HCT116 (cell line): ENCODE results near the gene GRIA1. TPM values are rescaled to one million over a fixed set of nuclear protein-coding genes. Genes with fewer than 3 reads are reported as not detected.

Experiments used
- ATAC-seq: fragments of 200-7000 bp; cut with Tn5 transposase; 2 replicates; pipeline ENCODE4 v1.9.1; 2020; ENCODE audit warnings: mild to moderate bottlenecking, moderate library complexity
- BruUV-seq: library from RNA; stranded (reverse); fragments of 400-500 nt; replicated peaks from 2 replicates; lab custom pipeline; 2021; lab: Mats Ljungman, UMichigan
- CTCF ChIA-PET: fragments of 300-600 bp; sonication (Branson Sonifier 250); formaldehyde crosslinking; loops from one replicate; lab custom pipeline; 2021; ENCODE audit warnings: antibody characterized with exemption; lab: Charles Lee
- POLR2A ChIA-PET: fragments of 300-600, 350-600 bp; sonication (Branson Sonifier 250); formaldehyde crosslinking; loops from one replicate; lab custom pipeline; 2021; ENCODE audit warnings: antibody characterized with exemption; lab: Charles Lee
- RAD21 ChIA-PET, 2 experiments: fragments of 300-600 bp; sonication (Branson Sonifier 250); formaldehyde crosslinking; loops; one replicate each; lab custom pipeline; 2023; ENCODE audit warnings: low total read pairs in 2 of 2; ENCODE audit not compliant: uncharacterized antibody in 2 of 2, unreplicated experiment in 2 of 2, low non-redundant PET in 1 of 2; lab: Charles Lee
- DNase-seq: peaks from one replicate; pipeline ENCODE4 v3.0.0-alpha.2; 2010; ENCODE audit warnings: low read depth, low spot score
- H2AFZ ChIP-seq: fragments of 200-600 bp; shearing (Covaris generic), sonication (generic); 2 replicates; pipeline ENCODE4 v1.6.1; 2017; ENCODE audit warnings: low read depth, mixed run types, mixed read lengths, antibody characterized with exemption, low read length; ENCODE audit not compliant: poor library complexity, severe bottlenecking
- H3K27ac ChIP-seq: 2 replicates; pipeline ENCODE4 v1.5.1; 2012; ENCODE audit warnings: low read depth, low read length
- H3K27me3 ChIP-seq: fragments of 200-600 bp; sonication (generic); 2 replicates; pipeline ENCODE4 v1.6.1; 2016; ENCODE audit warnings: mixed run types, low read length, mixed read lengths; ENCODE audit not compliant: insufficient read depth
- H3K36me3 ChIP-seq, 2 experiments: fragments of 200-500 bp in 1 of 2; fragments of 200-600 bp in 1 of 2; sonication (Bioruptor generic) in 1 of 2; sonication (generic) in 1 of 2; 2 replicates each; pipeline versions ENCODE4 v1.5.1 to v1.6.1; 2014 to 2016; ENCODE audit warnings: low read length in 2 of 2, inconsistent platforms in 1 of 2, mixed read lengths in 1 of 2, mixed run types in 1 of 2; ENCODE audit not compliant: insufficient read depth in 2 of 2, control insufficient read depth in 1 of 2
- H3K4me1 ChIP-seq, 2 experiments: fragments of 200-600 bp in 1 of 2; sonication (generic) in 1 of 2; 2 replicates each; pipeline versions ENCODE4 v1.5.1 to v1.6.1; 2012 to 2017; ENCODE audit warnings: low read length in 2 of 2, inconsistent platforms in 1 of 2, mild to moderate bottlenecking in 1 of 2, mixed read lengths in 1 of 2, mixed run types in 1 of 2, moderate library complexity in 1 of 2; ENCODE audit not compliant: insufficient read depth in 2 of 2, control insufficient read depth in 1 of 2
- H3K4me2 ChIP-seq: fragments of 200-600 bp; sonication (generic); 2 replicates; pipeline ENCODE4 v1.6.1; 2017; ENCODE audit warnings: mixed run types, low read length, mixed read lengths
- H3K4me3 ChIP-seq, 2 experiments: fragments of 200-600 bp in 1 of 2; sonication (generic) in 1 of 2; replicated peaks in 1 of 2; 2 replicates each; pipeline ENCODE4 v1.5.1; 2011 to 2016; ENCODE audit warnings: low read length in 2 of 2, control low read depth in 1 of 2, low read depth in 1 of 2, mild to moderate bottlenecking in 1 of 2, mixed read lengths in 1 of 2, mixed run types in 1 of 2
- H3K79me2 ChIP-seq: fragments of 200-600 bp; sonication (generic); 2 replicates; pipeline ENCODE4 v1.6.1; 2017; ENCODE audit warnings: mild to moderate bottlenecking, mixed run types, low read length, moderate library complexity, mixed read lengths; ENCODE audit not compliant: insufficient read depth
- H3K9ac ChIP-seq: fragments of 200-600 bp; sonication (generic); 2 replicates; pipeline ENCODE4 v1.6.1; 2016; ENCODE audit warnings: low read length, mixed read lengths
- H3K9me2 ChIP-seq: fragments of 200-600 bp; sonication (generic), shearing (Covaris generic); 2 replicates; pipeline ENCODE4 v1.6.1; 2017; ENCODE audit warnings: mixed run types, mild to moderate bottlenecking, moderate library complexity; ENCODE audit not compliant: insufficient read depth
- H3K9me3 ChIP-seq, 2 experiments: fragments of 200-500 bp in 1 of 2; fragments of 200-600 bp in 1 of 2; sonication (Bioruptor generic) in 1 of 2; sonication (generic) in 1 of 2; 2 replicates each; pipeline ENCODE4 v1.6.1; 2014 to 2017; ENCODE audit warnings: low read length in 2 of 2, mixed read lengths in 2 of 2, inconsistent platforms in 1 of 2, low read depth in 1 of 2, mild to moderate bottlenecking in 1 of 2, mixed run types in 1 of 2, moderate library complexity in 1 of 2; ENCODE audit not compliant: control insufficient read depth in 1 of 2, insufficient read depth in 1 of 2
- H4K20me1 ChIP-seq: fragments of 200-600 bp; sonication (generic), shearing (Covaris generic); 2 replicates; pipeline ENCODE4 v1.6.1; 2017; ENCODE audit warnings: mixed run types, mild to moderate bottlenecking, moderate library complexity; ENCODE audit not compliant: insufficient read depth
- CEBPB ChIP-seq: IDR thresholded peaks from 2 replicates; pipeline ENCODE4 v1.6.1; 2012; ENCODE audit warnings: low read depth
- EZH2 ChIP-seq: fragments of 200-600 bp; sonication (generic); IDR thresholded peaks from 2 replicates; pipeline ENCODE4 v1.6.1; 2017; ENCODE audit warnings: antibody characterized with exemption, mixed run types
- EZH2phosphoT487 ChIP-seq: fragments of 200-600 bp; IDR thresholded peaks from 2 replicates; pipeline ENCODE4 v1.6.1; 2018; ENCODE audit warnings: antibody characterized with exemption, borderline replicate concordance
- POLR2A ChIP-seq: IDR thresholded peaks from 2 replicates; pipeline ENCODE4 v1.7.0; 2011; ENCODE audit warnings: borderline replicate concordance; ENCODE audit not compliant: insufficient read depth, insufficient read length; ENCODE audit errors: extremely low read depth
- POLR2AphosphoS5 ChIP-seq: IDR thresholded peaks from 2 replicates; pipeline ENCODE4 v1.6.1; 2011; ENCODE audit warnings: mild to moderate bottlenecking, low read depth, low read length, moderate library complexity
- RAD21 ChIP-seq: IDR thresholded peaks from 2 replicates; pipeline ENCODE4 v1.6.1; 2012; ENCODE audit warnings: low read depth, mild to moderate bottlenecking
- REST ChIP-seq: IDR thresholded peaks from 2 replicates; pipeline ENCODE4 v1.6.1; 2012; ENCODE audit warnings: low read depth
- SIN3A ChIP-seq: IDR thresholded peaks from 2 replicates; pipeline ENCODE4 v1.6.1; 2012; ENCODE audit warnings: low read depth
- SP1 ChIP-seq: IDR thresholded peaks from 2 replicates; pipeline ENCODE4 v1.6.1; 2012; ENCODE audit warnings: low read depth
- SRF ChIP-seq: IDR thresholded peaks from 2 replicates; pipeline ENCODE4 v1.6.1; 2012; ENCODE audit warnings: low read depth
- ZFX ChIP-seq: fragments of 450-650 bp; IDR thresholded peaks from 2 replicates; pipeline ENCODE4 v1.6.1; 2017
- intact Hi-C: fragments of 100-400 bp; cut with micrococcal nuclease; formaldehyde crosslinking; loops from 2 replicates; pipeline ENCODE4 v1.10.0; 2022
- total RNA-seq: library from RNA; stranded (reverse); gene quantifications from one replicate; pipeline ENCODE4 v1.2.1, GENCODE V29; 2021; ENCODE audit not compliant: unreplicated experiment

GRIA1 gene
- total RNA-seq, 1 experiment from 2014 or later = not detected

- ChIA-PET CTCF (no interaction called here), RAD21 (no interaction called here)
Measured at GRCh38 chr5:153829510-153830065, 339.1 kb downstream of the GRIA1 start.

More at GRCh38 chr5:153829510-153830065, 339.1 kb downstream of the GRIA1 start:
- no peak overlapping the region for H3K27ac ChIP-seq
- BruUV-seq = no TSS peak
- H2AFZ ChIP-seq = no peak overlapping the region
- no peak overlapping the region for H3K9ac ChIP-seq
- H3K4me3 ChIP-seq = no peak overlapping the region
- H4K20me1 ChIP-seq = no peaks in the 10 kb centered on the region
- H3K79me2 ChIP-seq = no peaks in the 10 kb centered on the region
- POLR2A ChIA-PET = no interaction called here
- TF ChIP-seq RAD21 (no peak), POLR2A (no peak), POLR2AphosphoS5 (no peak), REST (no peak), SRF (no peak), SP1 (no peak), EZH2 (no peak), SIN3A (no peak), EZH2phosphoT487 (no peak), ZFX (no peak), CEBPB (no peak)
- H3K4me2 ChIP-seq = no peak overlapping the region
- H3K27me3 ChIP-seq = 0 out of 2 replicates have a peak, but pooled peaks cover 9% of the 10 kb centered on the region
- no peaks in the 10 kb centered on the region for H3K36me3 ChIP-seq
- H3K9me3 ChIP-seq = no peaks in the 10 kb centered on the region
- DNase-seq = no peak
- H3K9me2 ChIP-seq = no peaks in the 10 kb centered on the region
- intact Hi-C loops = loop anchor here (5.0 kb wide), 1 partner anchor 138 kb away; no protein-coding TSS in a partner anchor
- no peaks in the 10 kb centered on the region for H3K4me1 ChIP-seq
- no peak for ATAC-seq
